ENCODE data around the gene NDUFS1.
A peak's percentile ranks its signal among the peaks of the same experiment; 100 is the strongest.
"Not testable (repeated sequence)": the region's sequence is repeated elsewhere in the genome, so short reads cannot be mapped to it uniquely, and the experiment has no call there.

Gene NDUFS1

GRCh38 chr2:206098872-206099271, 60.4 kb downstream of the NDUFS1 start:
- not testable (repeated sequence) for H3K9ac ChIP-seq (ENCODE audit: low read depth, low read length); H3K36me3 ChIP-seq (ENCODE audit: insufficient read depth, low read length); H3K4me1 ChIP-seq (ENCODE audit: insufficient read depth, low read length); H3K9me3 ChIP-seq (ENCODE audit: control insufficient read depth, insufficient read depth, low read length)

GRCh38 chr2:206098471-206098870, 60.8 kb downstream of the NDUFS1 start:
- no peak overlapping the region for H3K9ac ChIP-seq (ENCODE audit: low read depth, low read length)
- no peaks in the 10 kb centered on the region for H3K36me3 ChIP-seq (ENCODE audit: insufficient read depth, low read length)
- no peaks in the 10 kb centered on the region for H3K4me1 ChIP-seq (ENCODE audit: insufficient read depth, low read length)
- H3K9me3 ChIP-seq (ENCODE audit: control insufficient read depth, insufficient read depth, low read length), result no peaks in the 10 kb centered on the region

DNA sequence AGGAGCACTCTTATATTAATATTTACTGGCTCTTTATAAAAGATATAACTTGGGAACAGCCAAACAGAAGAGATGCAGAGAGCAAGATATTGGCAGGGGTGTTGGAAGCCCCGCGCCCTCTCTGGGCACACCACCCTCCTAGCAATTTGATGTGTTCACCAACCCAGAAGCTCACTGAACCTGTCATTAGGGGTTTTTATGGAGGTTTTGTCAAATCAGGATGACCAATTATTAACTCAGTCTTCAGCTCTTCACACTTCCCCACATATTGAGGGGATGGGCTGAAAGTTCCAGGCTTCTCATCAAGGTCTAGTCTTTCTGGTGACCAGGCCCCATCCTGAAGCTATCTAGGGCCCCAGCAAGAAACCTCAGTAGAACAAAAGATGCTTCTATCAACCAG, 62.4 kb downstream of the NDUFS1 start:
- no peaks in the 10 kb centered on the region for H3K36me3 ChIP-seq (ENCODE audit: insufficient read depth, low read length)
- peaks cover 4% of the 10 kb centered on the region; the same call in 1 of the 2 replicates for H3K4me1 ChIP-seq (ENCODE audit: insufficient read depth, low read length)
- no peaks in the 10 kb centered on the region for H3K9me3 ChIP-seq (ENCODE audit: control insufficient read depth, insufficient read depth, low read length)
- H3K9ac ChIP-seq (ENCODE audit: low read depth, low read length), result no peak overlapping the region

GRCh38 chr2:206095536-206096332, 63.5 kb downstream of the NDUFS1 start:
- H3K4me1 ChIP-seq (ENCODE audit: insufficient read depth, low read length), result peaks cover 5% of the 10 kb centered on the region; the same call in 1 of the 2 replicates
- H3K9me3 ChIP-seq (ENCODE audit: control insufficient read depth, insufficient read depth, low read length), result no peaks in the 10 kb centered on the region
- H3K36me3 ChIP-seq (ENCODE audit: insufficient read depth, low read length), result no peaks in the 10 kb centered on the region
- H3K9ac ChIP-seq (ENCODE audit: low read depth, low read length), result no peak overlapping the region

GRCh38 chr2:206092297-206092696, 66.9 kb downstream of the NDUFS1 start:
- H3K36me3 ChIP-seq (ENCODE audit: insufficient read depth, low read length), result no peaks in the 10 kb centered on the region; the same call in 1 of the 2 replicates
- peaks cover 5% of the 10 kb centered on the region; the same call in 1 of the 2 replicates for H3K4me1 ChIP-seq (ENCODE audit: insufficient read depth, low read length)
- H3K9ac ChIP-seq (ENCODE audit: low read depth, low read length), result no peak overlapping the region
- no peaks in the 10 kb centered on the region for H3K9me3 ChIP-seq (ENCODE audit: control insufficient read depth, insufficient read depth, low read length)

DNA sequence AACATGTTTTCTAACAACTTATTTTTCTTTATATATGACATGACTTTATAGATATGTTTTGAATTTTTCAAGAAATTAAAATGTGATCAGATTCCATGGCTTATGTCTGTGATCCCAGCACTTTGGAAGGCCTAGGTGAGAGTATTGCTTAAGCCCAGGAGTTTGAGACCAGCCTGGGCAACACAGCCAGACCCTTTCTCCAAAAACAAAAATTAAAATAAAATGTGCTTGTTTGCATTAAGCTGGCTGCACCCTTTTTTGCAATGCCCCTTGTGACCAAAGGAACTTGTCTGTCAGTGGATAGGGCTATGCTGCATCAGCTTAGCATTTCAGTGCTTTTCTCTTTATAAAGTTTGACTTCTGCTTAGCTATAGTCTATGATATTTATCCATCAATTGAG, 71.0 kb downstream of the NDUFS1 start:
- Histone ChIP-seq H3K9me3 (ENCODE audit: control insufficient read depth, insufficient read depth, low read length) (no peaks in the 10 kb centered on the region), H3K4me1 (ENCODE audit: insufficient read depth, low read length) (peaks cover 5% of the 10 kb centered on the region; the same call in 1 of the 2 replicates), H3K9ac (ENCODE audit: low read depth, low read length) (no peak overlapping the region), H3K36me3 (ENCODE audit: insufficient read depth, low read length) (no peaks in the 10 kb centered on the region; the same call in 1 of the 2 replicates)

- Histone ChIP-seq H3K36me3 (ENCODE audit: insufficient read depth, low read length) (no peaks in the 10 kb centered on the region; the same call in 1 of the 2 replicates), H3K9me3 (ENCODE audit: control insufficient read depth, insufficient read depth, low read length) (no peaks in the 10 kb centered on the region), H3K9ac (ENCODE audit: low read depth, low read length) (peak overlapping the region; percentile 100), H3K4me1 (ENCODE audit: insufficient read depth, low read length) (peaks cover 6% of the 10 kb centered on the region)
Measured at GRCh38 chr2:206086716-206087350, 72.4 kb downstream of the NDUFS1 start.

DNA sequence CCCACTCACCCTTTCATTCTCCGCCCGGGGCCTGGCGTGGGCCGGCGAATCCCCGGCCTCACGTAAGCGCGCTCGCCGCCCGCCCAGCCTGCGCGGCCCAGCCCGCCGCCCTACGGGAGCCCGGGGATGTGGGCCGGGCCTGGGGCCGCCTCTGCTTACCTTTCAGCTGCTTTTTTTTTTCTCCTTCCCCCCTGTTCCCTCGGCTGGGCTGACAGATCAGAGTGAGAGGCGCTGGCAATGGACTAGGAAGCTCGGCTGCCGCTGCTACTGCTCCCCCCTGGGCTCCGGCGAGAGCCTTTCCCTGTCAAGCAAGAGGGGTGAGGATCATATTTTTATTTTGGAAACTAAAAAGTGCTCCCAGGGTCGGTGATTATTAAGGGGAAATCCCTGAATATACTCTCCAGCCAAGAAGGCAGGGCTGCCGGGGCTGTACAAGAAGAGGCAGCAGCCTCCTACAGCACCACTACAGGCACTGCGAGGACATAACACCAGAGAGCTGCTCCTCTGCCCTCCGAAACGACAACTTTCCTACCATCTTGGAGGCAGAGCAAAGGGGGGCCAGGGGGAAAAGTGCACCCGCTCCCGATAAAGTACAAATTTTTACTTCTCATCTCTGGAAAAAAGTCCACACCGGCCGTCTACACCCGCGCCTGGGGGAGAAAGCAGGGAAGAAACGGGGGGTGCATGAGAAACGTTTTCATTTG, 73.3 kb downstream of the NDUFS1 start, which contains the start of gene INO80D:
Gene INO80D, minus strand, starts transcription at position 433 of the 704 bp plus-strand sequence. CDS start 23,158 bp downstream, outside the sequence.
- Histone ChIP-seq H3K9me3 (ENCODE audit: control insufficient read depth, insufficient read depth, low read length) (no peaks in the 10 kb centered on the region), H3K9ac (ENCODE audit: low read depth, low read length) (peak within 1 kb of the TSS; percentile 100), H3K4me1 (ENCODE audit: insufficient read depth, low read length) (peaks cover 14% of the 10 kb centered on the region), H3K36me3 (ENCODE audit: insufficient read depth, low read length) (no peaks in the 10 kb centered on the region; the same call in 1 of the 2 replicates)

DNA sequence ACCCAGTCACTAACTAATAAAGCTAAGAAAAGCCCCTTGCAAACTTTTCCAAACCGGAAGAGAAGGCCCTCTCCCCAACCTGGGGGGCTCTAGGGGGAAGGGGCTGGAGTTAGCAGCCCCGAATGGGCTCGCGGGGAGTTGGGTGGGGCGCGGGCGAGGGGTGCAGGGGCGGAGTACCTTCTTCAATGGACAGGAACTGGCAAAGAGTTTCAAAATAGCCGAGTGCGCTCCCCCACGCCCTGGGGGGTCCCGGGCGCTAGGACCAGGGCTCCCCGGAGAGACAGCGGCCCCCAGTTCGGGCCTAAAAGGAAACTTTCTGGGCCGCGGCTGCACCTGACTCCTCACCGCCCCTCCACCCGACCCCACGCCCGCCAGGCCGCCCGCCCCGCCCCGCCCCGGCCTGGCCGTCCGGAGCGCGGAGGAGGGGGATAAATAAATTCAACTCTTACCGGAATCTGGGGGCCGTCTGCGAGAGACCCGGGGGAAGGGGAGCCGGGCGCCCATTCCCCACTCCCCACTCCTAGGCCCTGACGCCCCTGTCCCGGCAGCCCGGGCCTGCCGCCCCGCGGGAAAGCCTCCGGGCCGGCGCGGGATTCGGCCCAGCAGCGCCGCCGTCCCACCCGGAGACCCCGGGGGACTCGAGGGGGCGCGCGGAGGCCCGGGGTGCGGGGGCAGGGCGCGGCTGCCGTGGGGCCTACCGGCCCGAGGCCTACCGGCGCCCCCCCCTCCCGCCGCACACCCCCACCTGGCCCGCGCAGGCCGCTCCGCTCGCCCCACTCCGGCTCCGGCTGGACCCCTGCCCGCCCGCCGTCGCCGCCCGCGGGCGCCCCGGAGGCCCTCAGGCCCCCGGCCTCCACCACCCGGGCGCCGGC, 74.1 kb downstream of the NDUFS1 start:
- H3K9me3 ChIP-seq (ENCODE audit: control insufficient read depth, insufficient read depth, low read length), result no peaks in the 10 kb centered on the region
- H3K36me3 ChIP-seq (ENCODE audit: insufficient read depth, low read length), result no peaks in the 10 kb centered on the region; the same call in 1 of the 2 replicates
- H3K9ac ChIP-seq (ENCODE audit: low read depth, low read length), result peak overlapping the region; percentile 100
- H3K4me1 ChIP-seq (ENCODE audit: insufficient read depth, low read length), result peaks cover 18% of the 10 kb centered on the region

DNA sequence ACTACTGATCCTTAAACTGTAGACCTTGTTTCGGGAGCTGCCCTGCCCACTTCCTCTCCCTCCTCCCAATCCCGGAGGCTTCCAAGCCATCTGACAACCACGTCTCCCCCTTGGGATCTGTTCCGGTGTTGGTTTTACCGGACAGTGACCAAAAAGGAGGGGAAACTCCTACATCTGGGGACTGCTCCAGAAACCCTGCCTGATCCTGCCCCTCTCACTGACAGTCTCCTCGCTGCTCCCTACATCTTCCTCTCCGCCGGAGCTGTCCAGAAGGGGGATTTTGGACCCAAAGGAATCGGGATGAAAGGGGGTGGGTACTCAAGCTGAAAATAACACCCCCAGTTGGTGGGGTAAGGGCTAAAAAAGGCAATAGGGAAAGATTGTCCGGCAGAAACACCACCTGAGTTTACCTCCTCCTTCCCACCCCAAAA, 74.8 kb downstream of the NDUFS1 start:
- no peaks in the 10 kb centered on the region for H3K9me3 ChIP-seq (ENCODE audit: control insufficient read depth, insufficient read depth, low read length)
- no peaks in the 10 kb centered on the region; the same call in 1 of the 2 replicates for H3K36me3 ChIP-seq (ENCODE audit: insufficient read depth, low read length)
- H3K9ac ChIP-seq (ENCODE audit: low read depth, low read length), result peak overlapping the region; percentile 100
- H3K4me1 ChIP-seq (ENCODE audit: insufficient read depth, low read length), result peaks cover 20% of the 10 kb centered on the region

- H3K36me3 ChIP-seq (ENCODE audit: insufficient read depth, low read length), result no peaks in the 10 kb centered on the region; the same call in 1 of the 2 replicates
- H3K9ac ChIP-seq (ENCODE audit: low read depth, low read length), result peak overlapping the region; percentile 100
- H3K9me3 ChIP-seq (ENCODE audit: control insufficient read depth, insufficient read depth, low read length), result no peaks in the 10 kb centered on the region
- H3K4me1 ChIP-seq (ENCODE audit: insufficient read depth, low read length), result peaks cover 27% of the 10 kb centered on the region
Measured at GRCh38 chr2:206083602-206084438, 75.4 kb downstream of the NDUFS1 start.

- no peaks in the 10 kb centered on the region for H3K36me3 ChIP-seq (ENCODE audit: insufficient read depth, low read length)
- peaks cover 36% of the 10 kb centered on the region for H3K4me1 ChIP-seq (ENCODE audit: insufficient read depth, low read length)
- H3K9ac ChIP-seq (ENCODE audit: low read depth, low read length), result peak overlapping the region; percentile 100; the same call in 1 of the 2 replicates
- H3K9me3 ChIP-seq (ENCODE audit: control insufficient read depth, insufficient read depth, low read length), result no peaks in the 10 kb centered on the region
Measured at GRCh38 chr2:206082298-206082843, 76.9 kb downstream of the NDUFS1 start.

DNA sequence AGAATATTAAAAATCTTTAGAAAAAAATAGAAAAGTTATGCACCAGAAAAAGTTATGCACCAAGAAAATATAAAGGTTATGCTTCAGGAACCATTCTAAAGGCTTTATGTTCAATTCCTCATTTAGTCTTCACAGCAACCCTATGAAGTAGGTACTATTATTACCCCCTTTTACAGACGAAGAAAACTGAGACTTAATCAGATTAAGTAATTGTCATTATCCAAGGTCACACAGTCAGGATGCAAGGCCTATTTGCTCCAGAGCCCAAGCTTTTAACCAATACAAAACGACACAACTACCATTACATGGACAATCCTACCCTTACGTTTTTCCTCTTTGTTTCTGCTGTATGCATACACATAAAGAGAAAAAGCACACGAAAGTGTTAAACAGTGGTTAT, 78.3 kb downstream of the NDUFS1 start:
- Histone ChIP-seq H3K9ac (ENCODE audit: low read depth, low read length) (no peak overlapping the region), H3K36me3 (ENCODE audit: insufficient read depth, low read length) (no peaks in the 10 kb centered on the region), H3K9me3 (ENCODE audit: control insufficient read depth, insufficient read depth, low read length) (no peaks in the 10 kb centered on the region), H3K4me1 (ENCODE audit: insufficient read depth, low read length) (peaks cover 37% of the 10 kb centered on the region)
